SU-DHL-6 (cell line): ENCODE data around the gene CEP63.

ENCODE experiments used
- CTCF ChIP-seq: fragments of 200-600 bp; sonication (generic); IDR thresholded peaks from one replicate; pipeline ENCODE4 v1.5.1; 2017; ENCODE audit warnings: antibody characterized with exemption, mild to moderate bottlenecking, low read length, moderate library complexity; ENCODE audit not compliant: insufficient read depth, poor library complexity, severe bottlenecking
- EZH2phosphoT487 ChIP-seq: fragments of 200-600 bp; sonication (generic), shearing (Covaris generic); conservative IDR thresholded peaks from 2 replicates; pipeline ENCODE4 v1.6.1; 2018; ENCODE audit warnings: mild to moderate bottlenecking, antibody characterized with exemption, low read length, moderate library complexity, mixed read lengths

GRCh38 chr3:134611516-134611915 lies 125.7 kb downstream of the CEP63 start:
- TF ChIP-seq CTCF = no peak
- no peak for TF ChIP-seq EZH2phosphoT487
